Pancreas (tissue), 10 donors: ENCODE measurements around the gene MOB3B. TPM values are rescaled to one million over a fixed set of nuclear protein-coding genes. Genes with fewer than 3 reads are reported as not detected.

Source experiments
- ATAC-seq, 4 donors: fragments of 200-7000 bp; cut with Tn5 transposase; one replicate each; pipeline versions ENCODE4 v1.8.0 to v1.9.1; 2020; ENCODE audit warnings: mild to moderate bottlenecking in 4 of 4, moderate library complexity in 4 of 4
- DNase-seq, 6 donors: peaks; one replicate each; pipeline ENCODE4 v3.0.0-alpha.2; 2020
- FAIRE-seq: peaks from 2 replicates; lab custom pipeline; 2012; peaks lifted over from hg19 to GRCh38; lab: Jason Lieb, UNC
- H3K27ac ChIP-seq, 4 donors: fragments of 200-600 bp; sonication (generic); 1 replicate in 3 of 4; 2 replicates in 1 of 4; pipeline versions ENCODE4 v1.5.0 to v1.8.0; 2020
- H3K27me3 ChIP-seq, 4 donors: fragments of 200-600 bp; one replicate each; pipeline ENCODE4 v1.8.0; 2021
- H3K36me3 ChIP-seq, 3 donors: fragments of 200-600 bp; sonication (generic) in 1 of 3; one replicate each; pipeline versions ENCODE4 v1.5.0 to v1.8.0; 2020 to 2021
- H3K4me1 ChIP-seq, 3 donors: fragments of 200-600 bp; one replicate each; pipeline ENCODE4 v1.8.0; 2021
- H3K4me3 ChIP-seq, 4 donors: fragments of 200-600 bp; sonication (generic) in 2 of 4; one replicate each; pipeline versions ENCODE4 v1.5.0 to v1.8.0; 2020 to 2021
- H3K9me3 ChIP-seq, 4 donors: fragments of 200-600 bp; one replicate each; pipeline ENCODE4 v1.8.0; 2021
- CTCF ChIP-seq, 4 donors: fragments of 200-600 bp; sonication (generic) in 3 of 4; IDR thresholded peaks; one replicate each; pipeline versions ENCODE4 v1.5.0 to v1.8.0; 2021; ENCODE audit warnings: antibody characterized with exemption in 4 of 4
- WGBS, 2 donors: extraction: QIAGEN DNeasy Blood & Tissue Kit; methylation state at CpG; one replicate each; pipeline ENCODE4 v1.1.7; 2013; 5-methylcytosine and 5-hydroxymethylcytosine counted together
- intact Hi-C, 3 donors: fragments of 100-400 bp; cut with DNase I; formaldehyde crosslinking; loops; one replicate each; pipeline versions ENCODE4 v1.11.1 to v1.14.2; 2022
- polyA plus RNA-seq, 2 donors: library from polyadenylated mRNA; stranded (reverse); fragments of 200-250 nt; gene quantifications; one replicate each; pipeline ENCODE4 v1.2.3, GENCODE V29; 2013
- total RNA-seq, 6 donors: library from RNA; stranded (reverse); fragmentation: NEBNext Ultra II Directional in 4 of 6; extraction: Animal tissue kit (Norgen Biotek cat#: 25700) in 4 of 6; gene quantifications; one replicate each; pipeline versions ENCODE4 v1.2.1 to v1.2.4, GENCODE V29; 2021 to 2023
- donor health status: healthy with polysubstance abuse.
- donor health status: DM: no; HTN: no; CAD: no; lungs with moderate emphysema.
- donor health status: DM: no; HTN: no; CAD: no.
- donor health status: control.
- donor health status: control.
- donor health status: Bipolar disorder and iron deficiency.
- donor health status: DM: yes; HTN: yes; CAD: no.
- donor health status: DM: no; HTN: no; CAD: no.
- donor health status: DM: no; HTN: no; CAD: no.
- donor health status: DM: yes; HTN: yes; CAD: no.

MOB3B gene
- total and polyA plus RNA-seq, 8 donors = 1.4 to 10.5 (median 4.0) TPM

- 92 to 93% methylated on average over 5 of the region's 5 CpGs for WGBS, 2 donors
- H3K27ac ChIP-seq = no peak overlapping the region
Observed at GRCh38 chr9:27440888-27441740, 88.5 kb downstream of the MOB3B start.

GRCh38 chr9:27438522-27438921 lies 91.1 kb downstream of the MOB3B start:
- Histone ChIP-seq H3K4me1 (peaks cover 10 to 17% (median 12%) of the 10 kb centered on the region in 3 donors), H3K4me3 (no peak overlapping the region), H3K27ac (no peak overlapping the region), H3K27me3 (no peaks in the 10 kb centered on the region), H3K36me3 (no peaks in the 10 kb centered on the region), H3K9me3 (no peaks in the 10 kb centered on the region)
- DNase-seq = no peak
- TF ChIP-seq CTCF (IDR thresholded peaks at IDR 0.05) = no peak
- intact Hi-C loops = loop anchor here in 1 of 3 donors (10.0 kb wide), 1 partner anchor 64 kb away; no protein-coding TSS in a partner anchor
- WGBS, 2 donors = 64 to 86% methylated on average over 7 of the region's 7 CpGs
- no peak for ATAC-seq
- no peak for FAIRE-seq

More at GRCh38 chr9:27440888-27441740, 88.5 kb downstream of the MOB3B start:
- TF ChIP-seq CTCF (IDR thresholded peaks at IDR 0.05) = no peak
- Histone ChIP-seq H3K27me3 (no peaks in the 10 kb centered on the region), H3K4me1 (peaks cover 8 to 11% (median 8%) of the 10 kb centered on the region in 3 donors), H3K36me3 (no peaks in the 10 kb centered on the region), H3K9me3 (no peaks in the 10 kb centered on the region), H3K4me3 (no peak overlapping the region)
- intact Hi-C loops = loop anchor here in 1 of 3 donors (10.0 kb wide), 1 partner anchor 74 kb away; no protein-coding TSS in a partner anchor
- ATAC-seq (no peak), FAIRE-seq (no peak), DNase-seq (no peak)

- H3K27me3 ChIP-seq = no peaks in the 10 kb centered on the region
- H3K27ac ChIP-seq = no peak overlapping the region
- WGBS, 2 donors = 93 to 97% methylated on average over 6 of the region's 6 CpGs
- H3K4me1 ChIP-seq = peaks cover 11 to 17% (median 12%) of the 10 kb centered on the region in 3 donors
- ATAC-seq (no peak), DNase-seq (no peak), FAIRE-seq (no peak)
- intact Hi-C loops = loop anchor here in 1 of 3 donors (10.0 kb wide), 1 partner anchor 63 kb away; no protein-coding TSS in a partner anchor
- TF ChIP-seq CTCF (IDR thresholded peaks at IDR 0.05) = no peak
- H3K36me3 ChIP-seq = no peaks in the 10 kb centered on the region
- no peak overlapping the region for H3K4me3 ChIP-seq
- no peaks in the 10 kb centered on the region for H3K9me3 ChIP-seq
Observed at GRCh38 chr9:27437652-27438373, 91.8 kb downstream of the MOB3B start.

GRCh38 chr9:27436234-27436633 lies 93.4 kb downstream of the MOB3B start:
- no peaks in the 10 kb centered on the region for H3K9me3 ChIP-seq
- peak in 3 of 6 donors; percentile 76 to 81 (median 76) for DNase-seq
- H3K27ac ChIP-seq = peak overlapping the region in 2 of 4 donors; percentile 24 to 58
- peaks cover 14 to 28% (median 27%) of the 10 kb centered on the region in 3 donors for H3K4me1 ChIP-seq
- ATAC-seq = peak; percentile 95 to 99 (median 97)
- no peak for FAIRE-seq
- H3K36me3 ChIP-seq = no peaks in the 10 kb centered on the region
- 7% methylated on average over 3 of the region's 3 CpGs for WGBS, 2 donors
- intact Hi-C loops = loop anchor here in 1 of 3 donors (10.0 kb wide), 1 partner anchor 61 kb away; no protein-coding TSS in a partner anchor
- H3K4me3 ChIP-seq = no peak overlapping the region
- no peaks in the 10 kb centered on the region for H3K27me3 ChIP-seq
- no peak for TF ChIP-seq CTCF (IDR thresholded peaks at IDR 0.05)
